SK-N-SH treated with all-trans-retinoic acid at 6 μM for 48 hours (cell line): ENCODE results near the gene ECE2.

ENCODE experiments used
- ATAC-seq: fragments of 200-7000 bp; cut with Tn5 transposase; 3 replicates; pipeline ENCODE4 v1.9.1; 2020; ENCODE audit warnings: mild to moderate bottlenecking, moderate library complexity
- ARNTL ChIP-seq: fragments of 450-650 bp; formaldehyde crosslinking; IDR thresholded peaks from 2 replicates; pipeline ENCODE4 v1.5.0; 2020; ENCODE audit warnings: low read depth, mild to moderate bottlenecking, moderate library complexity, borderline replicate concordance
- BACH2 ChIP-seq: fragments of 250-450 bp; sonication (Bioruptor Pico); IDR thresholded peaks from 2 replicates; pipeline ENCODE4 v1.9.0; 2021; ENCODE audit warnings: mild to moderate bottlenecking, borderline replicate concordance
- CREB5 ChIP-seq: fragments of 250-450 bp; sonication (Bioruptor Pico); IDR thresholded peaks from 2 replicates; pipeline ENCODE4 v1.5.1; 2020; ENCODE audit warnings: low read depth, mild to moderate bottlenecking, moderate library complexity
- CSDC2 ChIP-seq: fragments of 250-450 bp; sonication (Bioruptor Pico); IDR thresholded peaks from 2 replicates; pipeline ENCODE4 v1.5.0; 2020; ENCODE audit warnings: mild to moderate bottlenecking, moderate library complexity
- ESRRG ChIP-seq: fragments of 250-450 bp; sonication (Bioruptor Pico); IDR thresholded peaks from 2 replicates; pipeline ENCODE4 v1.6.1; 2021; ENCODE audit warnings: mild to moderate bottlenecking
- GLIS3 ChIP-seq: fragments of 250-450 bp; sonication (Bioruptor Pico); IDR thresholded peaks from 2 replicates; pipeline ENCODE4 v1.5.0; 2020; ENCODE audit warnings: mild to moderate bottlenecking, moderate library complexity
- ISL1 ChIP-seq: fragments of 250-450 bp; sonication (Bioruptor Pico); IDR thresholded peaks from 2 replicates; pipeline ENCODE4 v2.1.2; 2022; ENCODE audit warnings: mild to moderate bottlenecking, moderate library complexity
- OSR1 ChIP-seq: fragments of 250-450 bp; sonication (Bioruptor Pico); IDR thresholded peaks from 2 replicates; pipeline ENCODE4 v1.8.0; 2022; ENCODE audit warnings: moderate library complexity, mild to moderate bottlenecking, inconsistent platforms
- PATZ1 ChIP-seq: fragments of 250-450 bp; sonication (Bioruptor Pico); IDR thresholded peaks from 2 replicates; pipeline ENCODE4 v1.8.0; 2020; ENCODE audit warnings: mild to moderate bottlenecking, moderate library complexity, borderline replicate concordance
- POU6F1 ChIP-seq: fragments of 250-450 bp; sonication (Bioruptor Pico); IDR thresholded peaks from 2 replicates; pipeline ENCODE4 v1.8.0; 2021; ENCODE audit warnings: low read depth, mild to moderate bottlenecking, moderate library complexity, borderline replicate concordance
- PPARA ChIP-seq: fragments of 250-450 bp; sonication (Bioruptor Pico); IDR thresholded peaks from 2 replicates; pipeline ENCODE4 v1.5.0; 2020; ENCODE audit warnings: mild to moderate bottlenecking, borderline replicate concordance
- RARB ChIP-seq: fragments of 250-450 bp; sonication (Bioruptor Pico); IDR thresholded peaks from 2 replicates; pipeline ENCODE4 v1.8.0; 2021; ENCODE audit warnings: mild to moderate bottlenecking, moderate library complexity
- SNAI2 ChIP-seq: fragments of 250-450 bp; sonication (Bioruptor Pico); IDR thresholded peaks from 2 replicates; pipeline ENCODE4 v1.5.0; 2020; ENCODE audit warnings: mild to moderate bottlenecking, moderate library complexity
- TCF4 ChIP-seq: fragments of 250-450 bp; sonication (Bioruptor Pico); IDR thresholded peaks from 2 replicates; pipeline ENCODE4 v1.8.0; 2021; ENCODE audit warnings: mild to moderate bottlenecking, moderate library complexity, borderline replicate concordance
- TOX ChIP-seq: fragments of 250-450 bp; sonication (Bioruptor Pico); IDR thresholded peaks from 2 replicates; pipeline ENCODE4 v1.8.0; 2021; ENCODE audit warnings: mild to moderate bottlenecking, moderate library complexity, borderline replicate concordance
- TSHZ2 ChIP-seq: fragments of 250-450 bp; sonication (Bioruptor Pico); IDR thresholded peaks from 2 replicates; pipeline ENCODE4 v1.5.0; 2020; ENCODE audit warnings: mild to moderate bottlenecking, moderate library complexity
- ZC3H10 ChIP-seq: fragments of 250-450 bp; sonication (Bioruptor Pico); IDR thresholded peaks from 2 replicates; pipeline ENCODE4 v1.5.1; 2021; ENCODE audit warnings: mild to moderate bottlenecking, moderate library complexity
- ZFP3 ChIP-seq: fragments of 250-450 bp; sonication (Bioruptor Pico); IDR thresholded peaks from 2 replicates; pipeline ENCODE4 v1.5.0; 2020; ENCODE audit warnings: mild to moderate bottlenecking, moderate library complexity
- ZFP30 ChIP-seq: fragments of 450-650 bp; formaldehyde crosslinking; IDR thresholded peaks from 2 replicates; pipeline ENCODE4 v1.5.0; 2022; ENCODE audit warnings: mild to moderate bottlenecking, moderate library complexity
- ZNF565 ChIP-seq: fragments of 450-650 bp; formaldehyde crosslinking; conservative IDR thresholded peaks from 2 replicates; pipeline ENCODE4 v1.5.0; 2020; ENCODE audit warnings: low read depth, mild to moderate bottlenecking, moderate library complexity
- ZNF70 ChIP-seq: fragments of 450-650 bp; formaldehyde crosslinking; IDR thresholded peaks from 2 replicates; pipeline ENCODE4 v1.5.0; 2020; ENCODE audit warnings: mild to moderate bottlenecking, moderate library complexity
- ZNF8 ChIP-seq: fragments of 450-650 bp; formaldehyde crosslinking; IDR thresholded peaks from 2 replicates; pipeline ENCODE4 v1.5.0; 2020; ENCODE audit warnings: mild to moderate bottlenecking, moderate library complexity
- TF ChIP-seq, protein P1 (sequence below): fragments of 250-450 bp; sonication (Bioruptor Pico); IDR thresholded peaks from 2 replicates; pipeline ENCODE4 v1.5.1; 2021; ENCODE audit warnings: mild to moderate bottlenecking, moderate library complexity

ECE2 gene

DNA sequence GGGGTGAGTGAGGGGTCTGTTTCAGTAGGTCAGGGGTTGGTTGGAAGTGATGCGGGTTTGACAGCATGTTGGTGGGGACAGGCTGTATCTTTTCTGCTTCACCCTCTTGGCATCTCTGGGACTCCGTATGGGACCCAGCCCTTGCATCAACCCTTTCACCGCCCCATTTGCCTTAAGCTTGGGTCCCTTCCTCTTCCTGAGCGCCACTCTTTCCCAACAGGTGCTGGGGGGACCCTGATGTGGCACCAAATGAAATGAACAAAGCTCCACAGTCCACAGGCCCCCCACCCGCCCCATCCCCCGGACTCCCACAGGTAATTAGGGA is 39.7 kb downstream of the ECE2 start:
- peak; percentile 1; the same call in 2 of the 3 replicates for ATAC-seq
- TF ChIP-seq CSDC2 (CRISPR knock-in tag) (no peak), PPARA (CRISPR knock-in tag) (no peak), ZFP3 (CRISPR knock-in tag) (no peak), TSHZ2 (CRISPR knock-in tag) (no peak), ZNF70 (CRISPR knock-in tag) (no peak), ESRRG (CRISPR knock-in tag) (no peak), TCF4 (CRISPR knock-in tag) (no peak), CREB5 (CRISPR knock-in tag) (no peak), GLIS3 (CRISPR knock-in tag) (no peak), RARB (CRISPR knock-in tag) (no peak), ISL1 (CRISPR knock-in tag) (no peak), POU6F1 (CRISPR knock-in tag) (no peak), SNAI2 (CRISPR knock-in tag) (no peak), ZFP30 (CRISPR knock-in tag) (no peak)
- TF ChIP-seq, protein P1, sequence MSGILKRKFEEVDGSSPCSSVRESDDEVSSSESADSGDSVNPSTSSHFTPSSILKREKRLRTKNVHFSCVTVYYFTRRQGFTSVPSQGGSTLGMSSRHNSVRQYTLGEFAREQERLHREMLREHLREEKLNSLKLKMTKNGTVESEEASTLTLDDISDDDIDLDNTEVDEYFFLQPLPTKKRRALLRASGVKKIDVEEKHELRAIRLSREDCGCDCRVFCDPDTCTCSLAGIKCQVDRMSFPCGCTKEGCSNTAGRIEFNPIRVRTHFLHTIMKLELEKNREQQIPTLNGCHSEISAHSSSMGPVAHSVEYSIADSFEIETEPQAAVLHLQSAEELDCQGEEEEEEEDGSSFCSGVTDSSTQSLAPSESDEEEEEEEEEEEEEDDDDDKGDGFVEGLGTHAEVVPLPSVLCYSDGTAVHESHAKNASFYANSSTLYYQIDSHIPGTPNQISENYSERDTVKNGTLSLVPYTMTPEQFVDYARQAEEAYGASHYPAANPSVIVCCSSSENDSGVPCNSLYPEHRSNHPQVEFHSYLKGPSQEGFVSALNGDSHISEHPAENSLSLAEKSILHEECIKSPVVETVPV (CRISPR knock-in tag), result no peak

GRCh38 chr3:184315871-184316661 is 40.2 kb downstream of the ECE2 start:
- TF ChIP-seq POU6F1 (CRISPR knock-in tag) (no peak), SNAI2 (CRISPR knock-in tag) (no peak)
- no peak for ATAC-seq

DNA sequence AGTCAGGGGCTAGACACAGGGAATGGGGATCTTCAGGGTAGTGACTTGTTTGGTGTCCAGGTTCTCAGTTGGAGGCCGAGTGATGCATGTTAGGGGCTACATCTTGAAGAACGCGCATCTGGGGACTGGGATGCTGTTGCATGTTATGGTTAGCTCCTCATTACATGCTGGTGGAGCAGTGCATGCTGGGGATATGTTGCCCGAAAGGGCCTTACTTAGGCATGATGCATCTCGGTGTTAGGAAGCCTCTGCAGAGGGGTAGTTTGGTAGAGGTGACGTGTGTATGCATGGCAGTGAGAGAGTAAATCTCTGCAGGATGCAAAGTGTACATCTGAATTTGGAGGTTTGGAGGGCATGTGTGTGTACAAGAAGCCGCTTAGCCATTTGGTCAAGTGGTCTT is 41.0 kb downstream of the ECE2 start:
- no peak for ATAC-seq
- TF ChIP-seq ZNF70 (CRISPR knock-in tag), result no peak
- TF ChIP-seq ZNF8 (CRISPR knock-in tag), result no peak
- no peak for TF ChIP-seq ZC3H10 (CRISPR knock-in tag)
- no peak for TF ChIP-seq POU6F1 (CRISPR knock-in tag)
- TF ChIP-seq ZFP3 (CRISPR knock-in tag), result no peak
- no peak for TF ChIP-seq BACH2 (CRISPR knock-in tag)
- TF ChIP-seq OSR1 (CRISPR knock-in tag), result no peak
- no peak for TF ChIP-seq ISL1 (CRISPR knock-in tag)
- TF ChIP-seq ARNTL (CRISPR knock-in tag), result no peak
- no peak for TF ChIP-seq TOX (CRISPR knock-in tag)
- TF ChIP-seq PATZ1 (CRISPR knock-in tag), result no peak
- no peak for TF ChIP-seq ZNF565 (CRISPR knock-in tag)
- TF ChIP-seq ZFP30 (CRISPR knock-in tag), result no peak
- TF ChIP-seq CREB5 (CRISPR knock-in tag), result no peak
